Kidney glomerular epithelial cell (primary cell): ENCODE measurements around the gene XRN1.

ENCODE experiments used
- DNase-seq: peaks from one replicate; lab custom pipeline; 2025; lab: John Stamatoyannopoulos, UW

Gene XRN1

GRCh38 chr3:142268426-142268825 lies 179.4 kb downstream of the XRN1 start:
- DNase-seq = no peak

- DNase-seq = no peak
Observed at GRCh38 chr3:142267269-142267668, 180.6 kb downstream of the XRN1 start.

DNA sequence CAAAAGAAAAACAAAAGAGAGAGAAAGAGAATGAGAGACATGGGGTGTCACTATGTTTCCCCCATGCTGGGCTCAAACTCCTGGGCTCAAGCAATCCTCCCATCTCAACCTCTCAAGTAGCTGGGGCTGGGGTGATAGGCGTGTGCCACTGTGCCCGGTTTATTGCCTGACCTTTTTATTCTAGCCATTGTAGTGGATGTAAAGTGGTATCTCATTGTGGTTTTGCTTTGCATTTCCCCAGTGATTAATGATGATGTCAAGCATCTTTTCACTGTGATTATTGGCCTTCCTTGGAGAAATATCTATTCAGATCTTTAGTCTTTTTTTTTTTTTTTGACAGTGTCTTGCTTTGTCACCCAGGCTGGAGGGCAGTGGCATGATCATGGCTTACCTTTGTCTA lies 184.7 kb downstream of the XRN1 start:
- no peak for DNase-seq

- no peak for DNase-seq
Observed at GRCh38 chr3:142259359-142259758, 188.5 kb downstream of the XRN1 start.

DNA sequence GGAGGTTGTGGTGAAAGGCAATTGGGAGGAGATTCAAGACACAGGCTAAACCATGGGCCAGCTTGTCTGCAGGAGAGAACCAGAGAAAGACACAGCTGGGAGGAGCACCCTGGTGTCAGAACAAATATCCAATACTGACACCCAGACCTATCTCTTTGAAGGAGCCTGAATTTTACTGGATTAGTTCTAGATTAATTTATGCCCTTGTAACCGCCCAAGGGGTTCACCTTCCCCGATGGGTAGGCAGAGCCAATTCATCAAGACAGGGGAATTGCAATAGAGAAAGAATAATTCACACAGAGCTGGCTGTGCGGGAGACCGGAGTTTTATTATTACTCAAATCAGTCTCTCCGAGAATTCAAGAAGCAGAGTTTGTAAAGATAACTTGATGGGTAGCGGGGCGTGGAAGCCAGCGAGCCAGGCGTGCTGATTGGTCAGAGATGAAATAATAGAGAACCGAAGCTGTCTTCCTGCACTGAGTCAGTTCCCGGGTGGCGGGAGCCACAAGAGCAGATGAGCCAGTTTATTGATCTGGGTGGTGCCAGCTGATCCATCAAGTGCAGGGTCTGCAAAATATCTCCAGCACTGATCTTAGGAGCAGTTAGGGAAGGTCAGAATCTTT lies 191.0 kb downstream of the XRN1 start:
- no peak for DNase-seq
